Measurements from ENCODE around the gene CALN1.
"Not testable (repeated sequence)": the region's sequence is repeated elsewhere in the genome, so short reads cannot be mapped to it uniquely, and the experiment has no call there.

CALN1 gene

GRCh38 chr7:72219500-72219899 lies 192.6 kb downstream of the CALN1 start:
- no peak for DNase-seq (ENCODE audit: low read depth)
- no peak for TF ChIP-seq CTCF (IDR thresholded peaks at IDR 0.05; ENCODE audit: low read depth, low read length, missing control alignments)
- H3K4me3 ChIP-seq (ENCODE audit: low read depth, low read length), result no peak overlapping the region

DNA sequence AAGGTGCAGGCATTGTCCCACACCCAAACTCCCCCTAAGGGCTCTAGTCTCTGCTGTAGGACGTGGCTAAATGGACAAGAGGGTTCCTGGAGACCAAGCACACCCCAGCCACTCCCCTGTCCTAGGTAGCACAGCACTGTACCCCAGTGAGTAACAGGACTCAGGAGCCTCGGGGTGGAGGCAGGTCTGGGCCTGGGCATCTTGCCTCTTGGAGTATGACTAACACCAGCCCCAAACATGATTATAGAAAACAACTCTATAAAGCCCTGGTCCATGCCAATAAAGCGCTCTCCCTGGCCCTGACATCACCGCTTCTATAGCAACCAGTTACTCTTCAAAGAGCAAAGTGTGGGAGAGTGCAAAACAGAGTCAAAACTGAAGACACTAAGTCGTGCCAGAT lies 195.0 kb downstream of the CALN1 start:
- no peak overlapping the region for H3K4me3 ChIP-seq (ENCODE audit: low read depth, low read length)
- no peak for TF ChIP-seq CTCF (IDR thresholded peaks at IDR 0.05; ENCODE audit: low read depth, low read length, missing control alignments)
- DNase-seq (ENCODE audit: low read depth), result no peak

GRCh38 chr7:72213769-72214168 lies 198.4 kb downstream of the CALN1 start:
- no peak overlapping the region for H3K4me3 ChIP-seq (ENCODE audit: low read depth, low read length)
- no peak for TF ChIP-seq CTCF (IDR thresholded peaks at IDR 0.05; ENCODE audit: low read depth, low read length, missing control alignments)
- no peak for DNase-seq (ENCODE audit: low read depth)

DNA sequence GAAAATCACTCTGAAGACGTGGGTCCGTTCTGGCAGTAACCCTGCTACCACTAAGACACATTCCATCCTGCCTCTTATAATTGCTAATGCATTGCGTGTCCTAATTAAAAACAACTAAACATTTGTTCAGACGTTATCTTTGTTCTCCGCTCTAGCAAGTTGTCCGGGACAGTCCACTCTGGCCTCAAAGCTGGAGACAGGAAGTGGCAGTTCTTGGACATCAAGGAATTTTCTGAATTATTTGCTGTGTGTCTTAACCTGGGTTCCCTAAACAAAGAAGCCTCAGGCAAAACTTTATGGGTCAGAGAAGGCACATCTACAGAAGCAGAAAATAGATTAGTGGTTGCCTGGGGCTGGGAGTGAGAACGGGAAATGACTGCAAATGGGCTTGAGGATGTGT lies 199.1 kb downstream of the CALN1 start:
- TF ChIP-seq CTCF (IDR thresholded peaks at IDR 0.05; ENCODE audit: low read depth, low read length, missing control alignments), result no peak
- no peak overlapping the region for H3K4me3 ChIP-seq (ENCODE audit: low read depth, low read length)
- no peak for DNase-seq (ENCODE audit: low read depth)

- no peak for TF ChIP-seq CTCF (IDR thresholded peaks at IDR 0.05; ENCODE audit: low read depth, low read length, missing control alignments)
These were observed 201.0 kb downstream of the CALN1 start for GRCh38 chr7:72211175-72211574.

GRCh38 chr7:72209006-72209405 lies 203.1 kb downstream of the CALN1 start:
- H3K4me3 ChIP-seq (ENCODE audit: low read depth, low read length), result not testable (repeated sequence)

More at GRCh38 chr7:72211175-72211574, 201.0 kb downstream of the CALN1 start:
- DNase-seq (ENCODE audit: low read depth), result no peak
- H3K4me3 ChIP-seq (ENCODE audit: low read depth, low read length), result no peak overlapping the region

GRCh38 chr7:72196176-72196575 lies 216.0 kb downstream of the CALN1 start:
- no peak for DNase-seq (ENCODE audit: low read depth)
- no peak for TF ChIP-seq CTCF (IDR thresholded peaks at IDR 0.05; ENCODE audit: low read depth, low read length, missing control alignments)
- H3K4me3 ChIP-seq (ENCODE audit: low read depth, low read length), result no peak overlapping the region

More at GRCh38 chr7:72209006-72209405, 203.1 kb downstream of the CALN1 start:
- DNase-seq (ENCODE audit: low read depth), result not testable (repeated sequence)

DNA sequence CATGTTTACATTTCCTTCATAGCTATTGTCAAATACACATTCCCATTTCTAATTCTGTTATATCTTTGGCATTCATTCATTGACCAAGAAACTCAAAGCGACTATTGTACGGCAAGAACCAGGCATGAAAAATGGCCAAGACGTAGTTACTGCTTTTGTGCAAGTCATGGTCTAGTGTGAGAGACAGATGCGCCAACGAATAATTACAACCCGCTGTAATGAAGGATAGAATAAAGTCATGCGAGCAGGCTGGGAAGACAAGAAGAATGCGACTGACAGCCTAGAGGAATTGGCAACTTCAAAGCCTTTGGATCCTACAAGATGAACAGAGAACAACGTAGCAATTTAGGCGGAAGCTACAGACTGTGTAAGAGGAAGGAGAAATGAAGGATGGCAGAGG lies 221.2 kb downstream of the CALN1 start:
- no peak overlapping the region for H3K4me3 ChIP-seq (ENCODE audit: low read depth, low read length)
- DNase-seq (ENCODE audit: low read depth), result no peak
- no peak for TF ChIP-seq CTCF (IDR thresholded peaks at IDR 0.05; ENCODE audit: low read depth, low read length, missing control alignments)
